Cerebellar nuclear complex (tissue), 1 donor: ENCODE measurements around the gene CDK2AP2.
"Not testable (repeated sequence)": the region's sequence is repeated elsewhere in the genome, so short reads cannot be mapped to it uniquely, and the experiment has no call there.

Experiments
- DNase-seq, 2 experiments: peaks; one replicate each; lab custom pipeline; 2025; lab: John Stamatoyannopoulos, UW

CDK2AP2 gene

GRCh38 chr11:67507864-67508485 is at the start of gene CDK2AP2:
TSS of gene CDK2AP2 (minus strand) at chr11:67508162. CDS start at chr11:67508082, 80 bp downstream.
- DNase-seq: peak; percentile 72 to 96

GRCh38 chr11:67556244-67556643 is 48.3 kb upstream of the CDK2AP2 start:
- DNase-seq: no peak

- not testable (repeated sequence) for DNase-seq
Observed at GRCh38 chr11:67551697-67552096, 43.7 kb upstream of the CDK2AP2 start.

GRCh38 chr11:67551127-67551526 is 43.2 kb upstream of the CDK2AP2 start:
- DNase-seq: no peak

GRCh38 chr11:67548555-67549110 is 40.7 kb upstream of the CDK2AP2 start:
- no peak for DNase-seq

GRCh38 chr11:67548112-67548511 is 40.1 kb upstream of the CDK2AP2 start:
- not testable (repeated sequence) for DNase-seq

- no peak for DNase-seq
Observed at GRCh38 chr11:67545280-67545679, 37.3 kb upstream of the CDK2AP2 start.

GRCh38 chr11:67544616-67545242 is 36.8 kb upstream of the CDK2AP2 start:
- no peak for DNase-seq

- DNase-seq: no peak
Observed at GRCh38 chr11:67543585-67543984, 35.6 kb upstream of the CDK2AP2 start.

GRCh38 chr11:67542971-67543370 is 35.0 kb upstream of the CDK2AP2 start:
- DNase-seq: no peak

- no peak for DNase-seq
Observed at GRCh38 chr11:67542169-67542568, 34.2 kb upstream of the CDK2AP2 start.

- no peak for DNase-seq
Observed at GRCh38 chr11:67541198-67541597, 33.2 kb upstream of the CDK2AP2 start.

GRCh38 chr11:67539550-67539949 is 31.6 kb upstream of the CDK2AP2 start:
- DNase-seq: no peak

- no peak for DNase-seq
Observed at GRCh38 chr11:67538823-67539505, 31.0 kb upstream of the CDK2AP2 start.

GRCh38 chr11:67538306-67538705 is 30.3 kb upstream of the CDK2AP2 start:
- DNase-seq: no peak

- no peak for DNase-seq
Observed at GRCh38 chr11:67535561-67535960, 27.6 kb upstream of the CDK2AP2 start.

GRCh38 chr11:67534070-67534679 is 26.2 kb upstream of the CDK2AP2 start:
- DNase-seq: no peak

- no peak for DNase-seq
Observed at GRCh38 chr11:67532889-67533288, 24.9 kb upstream of the CDK2AP2 start.

- no peak for DNase-seq
Observed at GRCh38 chr11:67530282-67530592, 22.3 kb upstream of the CDK2AP2 start.

GRCh38 chr11:67528376-67528775 is 20.4 kb upstream of the CDK2AP2 start:
- no peak for DNase-seq

- DNase-seq: no peak
Observed at GRCh38 chr11:67525275-67525976, 17.5 kb upstream of the CDK2AP2 start.

- no peak for DNase-seq
Observed at GRCh38 chr11:67524480-67524808, 16.5 kb upstream of the CDK2AP2 start.
